K562 (cell line): ENCODE measurements around the gene C11orf65. TPM values are rescaled to one million over a fixed set of nuclear protein-coding genes. Genes with fewer than 3 reads are reported as not detected.

ENCODE experiments used
- ATAC-seq: fragments of 200-7000 bp; cut with Tn5 transposase; 3 replicates; pipeline ENCODE4 v1.9.1; 2020; ENCODE audit warnings: moderate library complexity
- BruUV-seq: library from RNA; stranded (reverse); fragments of 400-500 nt; replicated peaks from 2 replicates; lab custom pipeline; 2021; lab: Mats Ljungman, UMichigan
- CTCF ChIA-PET: fragments of 300-600 bp; formaldehyde crosslinking; extraction: SDS; loops from one replicate; lab custom pipeline; 2021; ENCODE audit warnings: low intra/inter-chr PET ratio; lab: Yijun Ruan, JAX
- POLR2A ChIA-PET: fragments of 300-600, 350-650 bp; sonication (Branson Sonifier 250); formaldehyde crosslinking; extraction: SDS; loops from one replicate; lab custom pipeline; 2021; ENCODE audit warnings: antibody characterized with exemption, inconsistent platforms; lab: Yijun Ruan, JAX
- DNase-seq, 4 experiments: peaks; one replicate each; pipeline versions ENCODE4 v3.0.0 to v3.0.0-alpha.2; 2011 to 2018; ENCODE audit warnings: low spot score in 3 of 4, mixed read lengths in 3 of 4; ENCODE audit errors: extremely low read depth in 1 of 4
- FAIRE-seq: peaks from 2 replicates; lab custom pipeline; 2011; peaks lifted over from hg19 to GRCh38; lab: Jason Lieb, UNC
- H2AFZ ChIP-seq: 2 replicates; pipeline ENCODE4 v1.6.0; 2011; ENCODE audit warnings: low read depth, low read length, control low read depth, inconsistent platforms
- H3K27ac ChIP-seq: fragments of 200-600 bp; 3 replicates; pipeline ENCODE4 v1.8.0; 2011; ENCODE audit warnings: low read depth, mild to moderate bottlenecking, control low read depth, inconsistent platforms, low read length, moderate library complexity, mixed read lengths; ENCODE audit errors: extremely low read depth
- H3K27me3 ChIP-seq, 2 experiments: fragments of 300-600 bp in 1 of 2; 2 replicates in 1 of 2; 3 replicates in 1 of 2; pipeline versions ENCODE4 v1.6.0 to v1.8.0; 2011; ENCODE audit warnings: inconsistent platforms in 2 of 2, low read length in 2 of 2, mild to moderate bottlenecking in 1 of 2, mixed read lengths in 1 of 2, moderate library complexity in 1 of 2; ENCODE audit not compliant: control insufficient read depth in 2 of 2, insufficient read depth in 2 of 2
- H3K36me3 ChIP-seq: fragments of 300-600 bp; 3 replicates; pipeline ENCODE4 v1.8.0; 2011; ENCODE audit warnings: mild to moderate bottlenecking, low read length, inconsistent platforms; ENCODE audit not compliant: control insufficient read depth, insufficient read depth
- H3K4me1 ChIP-seq, 2 experiments: fragments of 200-600 bp in 1 of 2; replicated peaks in 1 of 2; 2 replicates in 1 of 2; 3 replicates in 1 of 2; pipeline versions ENCODE4 v1.5.1 to v1.8.0; 2011; ENCODE audit warnings: inconsistent platforms in 2 of 2, low read length in 2 of 2, mild to moderate bottlenecking in 1 of 2, mixed read lengths in 1 of 2, moderate library complexity in 1 of 2; ENCODE audit not compliant: control insufficient read depth in 2 of 2, insufficient read depth in 2 of 2
- H3K4me2 ChIP-seq: 2 replicates; pipeline ENCODE4 v1.6.1; 2011; ENCODE audit warnings: low read length, control low read depth, inconsistent platforms, mixed read lengths; ENCODE audit not compliant: insufficient read depth
- H3K4me3 ChIP-seq: fragments of 200-600 bp; sonication (generic), shearing (Covaris generic); 2 replicates; pipeline ENCODE4 v1.5.1; 2016; ENCODE audit warnings: control low read depth, inconsistent platforms
- H3K79me2 ChIP-seq: fragments of 200-600 bp; 3 replicates; pipeline ENCODE4 v1.8.0; 2011; ENCODE audit warnings: low read length, inconsistent platforms; ENCODE audit not compliant: control insufficient read depth, insufficient read depth
- H3K9ac ChIP-seq, 2 experiments: 2 replicates each; pipeline versions ENCODE4 v1.6.0 to v1.6.1; 2011; ENCODE audit warnings: low read depth in 2 of 2, low read length in 2 of 2, control low read depth in 1 of 2, inconsistent platforms in 1 of 2, mild to moderate bottlenecking in 1 of 2, mixed read lengths in 1 of 2; ENCODE audit not compliant: insufficient read depth in 1 of 2
- H3K9me1 ChIP-seq: one replicate; pipeline ENCODE4 v1.6.0; 2011; ENCODE audit warnings: inconsistent platforms, mild to moderate bottlenecking, low read length, moderate library complexity; ENCODE audit not compliant: control insufficient read depth, insufficient read depth
- H3K9me3 ChIP-seq: replicated peaks from 2 replicates; pipeline ENCODE4 v1.5.1; 2011; ENCODE audit warnings: low read depth, low read length, inconsistent platforms; ENCODE audit not compliant: control insufficient read depth, insufficient read depth
- H4K20me1 ChIP-seq: replicated peaks from 2 replicates; pipeline ENCODE4 v1.6.1; 2011; ENCODE audit warnings: low read length, inconsistent platforms, mixed read lengths; ENCODE audit not compliant: control insufficient read depth, insufficient read depth
- ATF2 ChIP-seq: sonication (generic); formaldehyde crosslinking; IDR thresholded peaks from 2 replicates; pipeline ENCODE4 v1.8.1; 2022; ENCODE audit warnings: missing genetic modification reagents
- CEBPB ChIP-seq: fragments of 450-650 bp; IDR thresholded peaks from 2 replicates; pipeline ENCODE4 v1.6.1; 2016; ENCODE audit warnings: missing genetic modification characterization, missing compliant biosample characterization
- DMBX1 ChIP-seq: fragments of 250-450 bp; sonication (Bioruptor Pico); IDR thresholded peaks from 2 replicates; pipeline ENCODE4 v1.8.0; 2022; ENCODE audit warnings: inconsistent platforms, mild to moderate bottlenecking, moderate library complexity, borderline replicate concordance
- EGR1 ChIP-seq: fragments of 450-650 bp; conservative IDR thresholded peaks from 2 replicates; pipeline ENCODE4 v1.6.1; 2017; ENCODE audit warnings: mild to moderate bottlenecking
- EHMT2 ChIP-seq: fragments of 450-650 bp; IDR thresholded peaks from 2 replicates; pipeline ENCODE4 v1.6.1; 2018; ENCODE audit warnings: antibody characterized with exemption
- FIP1L1 ChIP-seq: fragments of 200-400 bp; formaldehyde crosslinking; IDR thresholded peaks from 2 replicates; pipeline ENCODE4 v1.6.1; 2018; ENCODE audit warnings: mild to moderate bottlenecking, low read depth, low read length; ENCODE audit not compliant: poor library complexity, severe bottlenecking
- HMG20A ChIP-seq: fragments of 450-650 bp; formaldehyde crosslinking; conservative IDR thresholded peaks from 2 replicates; pipeline ENCODE4 v1.4.0; 2020; ENCODE audit warnings: mild to moderate bottlenecking, mixed read lengths
- MTA2 ChIP-seq: fragments of 450-650 bp; IDR thresholded peaks from 2 replicates; pipeline ENCODE4 v1.6.1; 2016; ENCODE audit warnings: low read depth
- NR4A1 ChIP-seq, 2 experiments: fragments of 250-450 bp in 1 of 2; fragments of 450-650 bp in 1 of 2; sonication (Bioruptor Pico) in 1 of 2; IDR thresholded peaks; 2 replicates each; pipeline versions ENCODE4 v1.4.0 to v1.6.1; 2016 to 2020; ENCODE audit warnings: mild to moderate bottlenecking in 2 of 2, missing compliant biosample characterization in 1 of 2, missing genetic modification characterization in 1 of 2, moderate library complexity in 1 of 2
- PHF20 ChIP-seq: fragments of 450-650 bp; IDR thresholded peaks from 2 replicates; pipeline ENCODE4 v1.6.1; 2018; ENCODE audit not compliant: partially characterized antibody
- RAD51 ChIP-seq: fragments of 450-650 bp; IDR thresholded peaks from 2 replicates; pipeline ENCODE4 v1.7.1; 2016; ENCODE audit warnings: low read depth, mild to moderate bottlenecking, borderline replicate concordance
- TOE1 ChIP-seq, 2 experiments: fragments of 450-650 bp in 1 of 2; sonication (generic) in 1 of 2; formaldehyde crosslinking in 1 of 2; IDR thresholded peaks; 2 replicates each; pipeline versions ENCODE4 v1.7.1 to v1.8.0; 2016 to 2022; ENCODE audit warnings: borderline replicate concordance in 2 of 2, mild to moderate bottlenecking in 2 of 2, antibody characterized with exemption in 1 of 2, inconsistent platforms in 1 of 2, low read depth in 1 of 2, missing genetic modification reagents in 1 of 2, moderate library complexity in 1 of 2
- ZBTB9 ChIP-seq: fragments of 450-650 bp; formaldehyde crosslinking; IDR thresholded peaks from 2 replicates; pipeline ENCODE4 v1.4.0; 2020; ENCODE audit warnings: mild to moderate bottlenecking, moderate library complexity
- ZNF165 ChIP-seq: fragments of 250-450 bp; sonication (Bioruptor Pico); IDR thresholded peaks from 2 replicates; pipeline ENCODE4 v1.4.0; 2020; ENCODE audit warnings: borderline replicate concordance
- ZNF23 ChIP-seq: fragments of 250-450 bp; sonication (Bioruptor Pico); IDR thresholded peaks from 2 replicates; pipeline ENCODE4 v1.4.0; 2020; ENCODE audit warnings: mild to moderate bottlenecking
- WGBS: fragments of 100-300 bp; shearing (Covaris generic); methylation state at CpG from one replicate; pipeline ENCODE4 v1.1.6; 2016; ENCODE audit warnings: low coverage, mixed read lengths; ENCODE audit not compliant: insufficient coverage; ENCODE audit errors: missing lambda C conversion rate; 5-methylcytosine and 5-hydroxymethylcytosine counted together
- in situ Hi-C: fragments of 300-500 bp; cut with MboI; formaldehyde crosslinking; loops from 4 replicates; pipeline ENCODE4 v1.15.0; 2018; ENCODE audit warnings: inconsistent platforms, mixed read lengths
- intact Hi-C: fragments of 100-400 bp; cut with micrococcal nuclease; formaldehyde crosslinking; loops from 2 replicates; pipeline ENCODE4 v1.14.2; 2022
- polyA plus RNA-seq, 8 experiments: library from polyadenylated mRNA; depleted of rRNA in 4 of 8; stranded (reverse) in 5 of 8; unstranded in 3 of 8; fragments of >200 nt; fragmentation: Nextera tagmentation in 2 of 8; fragmentation: Illumina TruSeq in 1 of 8; extraction: Ambion mirVana in 2 of 8; extraction: Trizol in 1 of 8; gene quantifications; 2 replicates each; pipeline versions ENCODE4 v1.2.1 to v1.2.3, GENCODE V29; 2011 to 2014; ENCODE audit warnings: inconsistent platforms in 1 of 8, missing spikeins in 1 of 8
- total RNA-seq, 7 experiments: library from RNA; depleted of rRNA in 6 of 7; stranded (reverse); fragments of >200 nt in 6 of 7; fragmentation: Illumina TruSeq in 2 of 7; extraction: Trizol in 2 of 7; gene quantifications; 2 replicates each; pipeline versions ENCODE4 v1.2.1 to v1.2.3, GENCODE V29; 2011 to 2021; ENCODE audit warnings: low replicate concordance in 1 of 7
- TF ChIP-seq, protein P1 (sequence below), 2 experiments: fragments of 450-650 bp; IDR thresholded peaks; 2 replicates each; pipeline ENCODE4 v1.6.1; 2016

Gene C11orf65
- total and polyA plus RNA-seq, 9 of the 15 experiments (the other 6 are each of a cell fraction or from before 2014, with no cell fraction given) = 1.0 to 2.1 (median 1.2) TPM

DNA sequence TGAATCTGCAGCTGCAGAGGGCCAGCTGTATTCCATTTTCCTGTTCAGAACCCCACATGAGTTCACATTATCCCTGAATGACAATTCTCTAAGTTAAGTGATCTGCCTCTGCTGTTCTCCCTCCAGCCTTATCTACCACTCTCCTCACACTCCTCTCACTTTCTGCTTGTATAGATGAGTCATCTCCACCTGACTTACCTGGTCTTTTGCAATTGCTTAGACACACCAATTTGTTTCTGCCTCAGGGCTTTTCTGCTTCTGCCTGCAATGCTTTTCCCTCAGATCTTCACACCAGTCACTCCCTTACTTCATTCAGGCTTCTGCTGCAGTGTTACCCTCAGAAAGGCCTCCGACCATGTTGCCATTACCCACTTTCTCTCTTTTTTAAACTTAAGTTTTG is 126.4 kb downstream of the C11orf65 start (continued):
- TF ChIP-seq FIP1L1 = no peak
- peak; percentile 30; the same call in 1 of the 2 replicates for TF ChIP-seq MTA2
- TF ChIP-seq HMG20A (CRISPR knock-in tag) = no peak
- TF ChIP-seq, protein P1, sequence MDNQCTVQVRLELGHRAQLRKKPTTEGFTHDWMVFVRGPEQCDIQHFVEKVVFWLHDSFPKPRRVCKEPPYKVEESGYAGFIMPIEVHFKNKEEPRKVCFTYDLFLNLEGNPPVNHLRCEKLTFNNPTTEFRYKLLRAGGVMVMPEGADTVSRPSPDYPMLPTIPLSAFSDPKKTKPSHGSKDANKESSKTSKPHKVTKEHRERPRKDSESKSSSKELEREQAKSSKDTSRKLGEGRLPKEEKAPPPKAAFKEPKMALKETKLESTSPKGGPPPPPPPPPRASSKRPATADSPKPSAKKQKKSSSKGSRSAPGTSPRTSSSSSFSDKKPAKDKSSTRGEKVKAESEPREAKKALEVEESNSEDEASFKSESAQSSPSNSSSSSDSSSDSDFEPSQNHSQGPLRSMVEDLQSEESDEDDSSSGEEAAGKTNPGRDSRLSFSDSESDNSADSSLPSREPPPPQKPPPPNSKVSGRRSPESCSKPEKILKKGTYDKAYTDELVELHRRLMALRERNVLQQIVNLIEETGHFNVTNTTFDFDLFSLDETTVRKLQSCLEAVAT (IDR thresholded peaks at IDR 0.05) = peak in 1 of 2 experiments; percentile 53; a peak in 1 of 4 replicates
- no peak for TF ChIP-seq ZNF23 (CRISPR knock-in tag)
- TF ChIP-seq DMBX1 = no peak
- 0 out of 2 replicates have a peak, but pooled peaks have one; percentile 48 for TF ChIP-seq EHMT2
- TF ChIP-seq, all 486 proteins: peak for 34

DNA sequence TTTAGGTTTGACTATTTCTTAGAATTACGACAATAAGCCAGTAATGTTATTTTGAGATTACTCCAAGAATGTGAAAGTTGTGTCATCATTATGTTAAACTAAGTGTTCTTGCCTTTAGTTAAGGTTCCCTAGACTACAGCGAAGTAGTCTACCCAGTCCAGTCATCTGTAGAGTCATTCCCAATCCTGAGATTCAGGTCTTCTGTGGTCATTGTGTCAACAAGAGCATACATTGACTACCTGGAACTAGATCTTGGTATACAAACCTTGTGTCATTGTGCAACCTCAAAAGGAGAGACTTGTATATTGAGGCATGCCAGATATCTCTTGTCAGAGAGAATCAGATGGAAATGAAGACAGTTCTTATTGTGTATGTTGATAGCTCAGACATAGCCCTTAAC is 128.6 kb downstream of the C11orf65 start:
- in situ Hi-C loops = no loop called here
- ChIA-PET CTCF (no interaction called here), POLR2A (interaction anchor here (1.0 kb wide), 1 partner anchor 8 kb away, joined by 3 read pairs; no protein-coding TSS in a partner anchor)
- H3K4me1 ChIP-seq = peaks cover 0 to 3% of the 10 kb centered on the region in 2 experiments; a peak in 3 of 5 replicates
- no peak overlapping the region for H3K9ac ChIP-seq
- no peak overlapping the region for H3K27ac ChIP-seq
- no peaks in the 10 kb centered on the region for H3K9me3 ChIP-seq
- no peaks in the 10 kb centered on the region for H3K27me3 ChIP-seq
- DNase-seq (no peak), FAIRE-seq (no peak), ATAC-seq (no peak)
- no peak overlapping the region for H3K4me2 ChIP-seq
- intact Hi-C loops = loop anchor here (10.0 kb wide), 1 partner anchor 306 kb away; no protein-coding TSS in a partner anchor
- no peaks in the 10 kb centered on the region for H3K9me1 ChIP-seq
- no peak overlapping the region for H3K4me3 ChIP-seq
- no peak overlapping the region for H2AFZ ChIP-seq
- H3K79me2 ChIP-seq = no peaks in the 10 kb centered on the region
- no peaks in the 10 kb centered on the region for H4K20me1 ChIP-seq
- H3K36me3 ChIP-seq = peaks cover 7% of the 10 kb centered on the region; the same call in 1 of the 3 replicates
- no peak for TF ChIP-seq EGR1
- TF ChIP-seq TOE1 (IDR thresholded peaks at IDR 0.05; ENCODE audit: borderline replicate concordance) = no peak
- no peak for TF ChIP-seq TOE1 (CRISPR knock-in tag; IDR thresholded peaks at IDR 0.05; ENCODE audit: borderline replicate concordance, low read depth)
- no peak for TF ChIP-seq ATF2 (CRISPR knock-in tag)
- no peak for TF ChIP-seq RAD51
- no peak for TF ChIP-seq NR4A1 (CRISPR knock-in tag; IDR thresholded peaks at IDR 0.05)
- TF ChIP-seq NR4A1 (tag; IDR thresholded peaks at IDR 0.05) = no peak
- no peak for TF ChIP-seq PHF20
- peak; percentile 55 for TF ChIP-seq CEBPB
- TF ChIP-seq ZNF165 = no peak
- no peak for TF ChIP-seq ZBTB9 (CRISPR knock-in tag)
- no TSS peak for BruUV-seq
- WGBS = 66% methylated on average over 2 of the region's 2 CpGs
